Endothelial cell of umbilical vein (primary cell): ENCODE data around the gene HOXA13. TPM values are rescaled to one million over a fixed set of nuclear protein-coding genes. Genes with fewer than 3 reads are reported as not detected.

Experiments
- BruUV-seq: library from RNA; stranded (reverse); fragments of 400-500 nt; replicated peaks from 2 replicates; lab custom pipeline; 2021; lab: Mats Ljungman, UMichigan
- CTCF ChIA-PET: fragments of 300-600, 350-600 bp; sonication (Branson Sonifier 250); formaldehyde crosslinking; loops from one replicate; lab custom pipeline; 2021; ENCODE audit warnings: antibody characterized with exemption, inconsistent platforms; lab: Charles Lee
- POLR2A ChIA-PET: fragments of 300-600, 350-600 bp; sonication (Branson Sonifier 250); formaldehyde crosslinking; loops from one replicate; lab custom pipeline; 2021; ENCODE audit warnings: antibody characterized with exemption, inconsistent platforms; lab: Charles Lee
- DNase-seq: peaks from one replicate; pipeline ENCODE4 v3.0.0-alpha.2; 2011; ENCODE audit warnings: low read depth, low spot score
- FAIRE-seq: peaks from 2 replicates; lab custom pipeline; 2011; peaks lifted over from hg19 to GRCh38; lab: Jason Lieb, UNC
- H2AFZ ChIP-seq: 2 replicates; pipeline ENCODE4 v1.6.0; 2012; ENCODE audit warnings: low read depth, low read length, control low read depth, inconsistent platforms
- H3K27ac ChIP-seq: 2 replicates; pipeline ENCODE4 v1.5.1; 2011; ENCODE audit warnings: low read depth, mild to moderate bottlenecking, control low read depth, low read length, moderate library complexity; ENCODE audit not compliant: insufficient read depth
- H3K27me3 ChIP-seq, 2 experiments: 2 replicates each; pipeline versions ENCODE4 v1.6.0 to v1.6.1; 2011; ENCODE audit warnings: low read length in 2 of 2, mixed read lengths in 1 of 2; ENCODE audit not compliant: control insufficient read depth in 2 of 2, insufficient read depth in 2 of 2
- H3K36me3 ChIP-seq, 2 experiments: 2 replicates in 1 of 2; 3 replicates in 1 of 2; pipeline ENCODE4 v1.5.1; 2011; ENCODE audit warnings: low read length in 2 of 2, mild to moderate bottlenecking in 1 of 2, moderate library complexity in 1 of 2; ENCODE audit not compliant: control insufficient read depth in 2 of 2, insufficient read depth in 2 of 2; ENCODE audit errors: extremely low read depth in 1 of 2
- H3K4me1 ChIP-seq: 3 replicates; pipeline ENCODE4 v1.5.1; 2011; ENCODE audit warnings: mild to moderate bottlenecking, low read length; ENCODE audit not compliant: control insufficient read depth, insufficient read depth; ENCODE audit errors: extremely low read depth
- H3K4me2 ChIP-seq: 2 replicates; pipeline ENCODE4 v1.6.1; 2011; ENCODE audit warnings: low read length, control low read depth, mixed read lengths; ENCODE audit not compliant: insufficient read depth
- H3K4me3 ChIP-seq, 3 experiments: fragments of 200-600 bp in 1 of 3; sonication (generic), shearing (Covaris generic) in 1 of 3; replicated peaks in 1 of 3; 2 replicates each; pipeline ENCODE4 v1.5.1; 2011 to 2016; ENCODE audit warnings: control low read depth in 3 of 3, low read length in 3 of 3, mild to moderate bottlenecking in 2 of 3, inconsistent platforms in 1 of 3, low read depth in 1 of 3, moderate library complexity in 1 of 3; ENCODE audit not compliant: insufficient read depth in 1 of 3
- H3K79me2 ChIP-seq: 2 replicates; pipeline ENCODE4 v1.6.0; 2012; ENCODE audit warnings: low read length, inconsistent platforms; ENCODE audit not compliant: control insufficient read depth, insufficient read depth
- H3K9ac ChIP-seq: replicated peaks from 2 replicates; pipeline ENCODE3; 2011; ENCODE audit warnings: low read length, control low read depth; ENCODE audit not compliant: insufficient read depth; ENCODE audit errors: extremely low read depth
- H3K9me1 ChIP-seq: replicated peaks from 3 replicates; pipeline ENCODE4 v1.6.0; 2011; ENCODE audit warnings: mild to moderate bottlenecking, low read length; ENCODE audit not compliant: control insufficient read depth, insufficient read depth; ENCODE audit errors: extremely low read depth
- H3K9me3 ChIP-seq: replicated peaks from 2 replicates; pipeline ENCODE4 v1.5.1; 2012; ENCODE audit warnings: low read length, inconsistent platforms; ENCODE audit not compliant: control insufficient read depth, insufficient read depth
- H4K20me1 ChIP-seq: replicated peaks from 2 replicates; pipeline ENCODE3; 2011; ENCODE audit warnings: mild to moderate bottlenecking, low read length; ENCODE audit not compliant: control insufficient read depth, insufficient read depth; ENCODE audit errors: extremely low read depth
- EZH2 ChIP-seq: IDR thresholded peaks from 2 replicates; pipeline ENCODE4 v1.6.1; 2012; ENCODE audit warnings: borderline replicate concordance, low read depth, mild to moderate bottlenecking, moderate library complexity, low read length, inconsistent platforms; ENCODE audit not compliant: severe bottlenecking
- FOS ChIP-seq: IDR thresholded peaks from 2 replicates; pipeline ENCODE4 v1.6.1; 2011; ENCODE audit warnings: mild to moderate bottlenecking, low read length, moderate library complexity, borderline replicate concordance; ENCODE audit not compliant: insufficient read depth
- GATA2 ChIP-seq: IDR thresholded peaks from 2 replicates; pipeline ENCODE4 v1.7.0; 2011; ENCODE audit warnings: low read depth, mild to moderate bottlenecking, moderate library complexity, mixed read lengths, low read length; ENCODE audit not compliant: insufficient read length, insufficient read depth
- JUN ChIP-seq: IDR thresholded peaks from 2 replicates; pipeline ENCODE4 v1.6.1; 2011; ENCODE audit warnings: borderline replicate concordance, low read depth; ENCODE audit not compliant: insufficient read length, insufficient read depth
- MYC ChIP-seq: IDR thresholded peaks from one replicate; pipeline ENCODE4 v1.6.1; 2011; ENCODE audit warnings: mild to moderate bottlenecking, low read depth, low read length
- POLR2A ChIP-seq: IDR thresholded peaks from 2 replicates; pipeline ENCODE4 v1.6.1; 2012; ENCODE audit warnings: low read depth, mild to moderate bottlenecking, control low read depth, low read length
- POLR2AphosphoS5 ChIP-seq: IDR thresholded peaks from 2 replicates; pipeline ENCODE4 v1.6.1; 2012; ENCODE audit warnings: low read depth, mild to moderate bottlenecking, control low read depth, low read length, moderate library complexity; ENCODE audit not compliant: insufficient read depth
- dilution Hi-C: fragments of 300-500 bp; cut with MboI; formaldehyde crosslinking; loops from one replicate; pipeline ENCODE4 v1.15.0; 2019; ENCODE audit warnings: low sequenced_read_pairs; ENCODE audit not compliant: extremely low pct_ligation_motif_present
- intact Hi-C: fragments of 100-400 bp; cut with micrococcal nuclease; formaldehyde crosslinking; loops from one replicate; pipeline ENCODE4 v1.10.0; 2022
- polyA plus RNA-seq, 4 experiments: library from polyadenylated mRNA; depleted of rRNA in 3 of 4; stranded (reverse) in 3 of 4; unstranded in 1 of 4; fragments of >200 nt; gene quantifications; 2 replicates each; pipeline versions ENCODE4 v1.2.1 to v1.2.3, GENCODE V29; 2011 to 2012; ENCODE audit warnings: missing spikeins in 1 of 4
- total RNA-seq: library from RNA; stranded (reverse); gene quantifications from 2 replicates; pipeline ENCODE4 v1.2.3, GENCODE V29; 2021
- TF ChIP-seq, protein P1 (sequence below): IDR thresholded peaks from 2 replicates; pipeline ENCODE4 v1.6.1; 2011; ENCODE audit not compliant: insufficient read depth, insufficient read length
- TF ChIP-seq, protein P2 (sequence below), 2 donors: IDR thresholded peaks; 1 replicate in 1 of 2; 2 replicates in 1 of 2; pipeline ENCODE4 v1.5.1; 2011; ENCODE audit warnings: low read length in 2 of 2, mild to moderate bottlenecking in 2 of 2, moderate library complexity in 2 of 2, control low read depth in 1 of 2, inconsistent platforms in 1 of 2, low read depth in 1 of 2; ENCODE audit not compliant: insufficient read depth in 1 of 2; ENCODE audit errors: extremely low read depth in 1 of 2

Gene HOXA13
- total and polyA plus RNA-seq, 2 donors (not counting 3 experiments of a cell fraction or from before 2014, with no cell fraction given): 0.22 TPM; not detected in 1

DNA sequence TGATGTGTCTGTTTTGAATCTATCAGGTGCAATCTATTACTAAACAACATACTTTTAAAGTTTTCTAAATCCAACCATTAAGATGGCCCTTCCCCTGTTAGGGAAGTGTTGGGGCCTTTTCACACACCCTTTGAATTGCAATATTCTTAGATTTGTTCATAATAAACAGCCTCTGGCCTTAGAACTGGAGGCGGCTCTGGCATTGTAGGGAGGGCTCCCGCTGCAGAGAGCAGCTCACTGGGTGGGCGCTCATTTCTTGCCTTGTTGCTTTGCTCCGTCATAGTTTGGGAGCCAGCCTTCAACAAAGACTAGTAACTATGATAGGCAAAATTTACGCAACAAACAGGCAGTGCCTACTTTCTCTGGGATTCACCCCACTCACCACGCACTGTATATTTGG is 21.5 kb downstream of the HOXA13 start:
- Histone ChIP-seq H3K36me3 (no peaks in the 10 kb centered on the region), H3K4me2 (peak overlapping the region; percentile 98), H3K79me2 (peaks cover 94% of the 10 kb centered on the region), H3K27ac (peak overlapping the region; percentile 96), H3K4me1 (peaks cover 65% of the 10 kb centered on the region), H3K4me3 (peak overlapping the region; percentile 53 to 94 (median 69)), H3K9ac (peak overlapping the region; percentile 95), H2AFZ (no peak overlapping the region), H3K9me3 (no peaks in the 10 kb centered on the region), H3K9me1 (no peaks in the 10 kb centered on the region), H3K27me3 (no peaks in the 10 kb centered on the region), H4K20me1 (no peaks in the 10 kb centered on the region)
- dilution Hi-C loops (no loop called here), intact Hi-C loops (no loop called here)
- ChIA-PET CTCF (interaction anchor here (0.7 to 8.0 kb wide), 13 partner anchors 9 to 916 kb away, joined by 3 to 86 read pairs (median 15); partner anchors contain the start of genes HOXA3, HOXA5, HOXA6 and HOXA7), POLR2A (interaction anchor here (0.7 to 2.0 kb wide), 4 partner anchors 13 to 54 kb away, joined by 3 to 7 read pairs (median 6); partner anchors contain the start of gene HOXA9)
- DNase-seq (peak; percentile 60), FAIRE-seq (peak; percentile 55)
- BruUV-seq: no TSS peak
- TF ChIP-seq JUN (no peak), POLR2AphosphoS5 (no peak), GATA2 (no peak), MYC (no peak), FOS (no peak), EZH2 (no peak), POLR2A (no peak)
- TF ChIP-seq, protein P1, sequence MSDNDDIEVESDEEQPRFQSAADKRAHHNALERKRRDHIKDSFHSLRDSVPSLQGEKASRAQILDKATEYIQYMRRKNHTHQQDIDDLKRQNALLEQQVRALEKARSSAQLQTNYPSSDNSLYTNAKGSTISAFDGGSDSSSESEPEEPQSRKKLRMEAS: no peak
- TF ChIP-seq, protein P2, sequence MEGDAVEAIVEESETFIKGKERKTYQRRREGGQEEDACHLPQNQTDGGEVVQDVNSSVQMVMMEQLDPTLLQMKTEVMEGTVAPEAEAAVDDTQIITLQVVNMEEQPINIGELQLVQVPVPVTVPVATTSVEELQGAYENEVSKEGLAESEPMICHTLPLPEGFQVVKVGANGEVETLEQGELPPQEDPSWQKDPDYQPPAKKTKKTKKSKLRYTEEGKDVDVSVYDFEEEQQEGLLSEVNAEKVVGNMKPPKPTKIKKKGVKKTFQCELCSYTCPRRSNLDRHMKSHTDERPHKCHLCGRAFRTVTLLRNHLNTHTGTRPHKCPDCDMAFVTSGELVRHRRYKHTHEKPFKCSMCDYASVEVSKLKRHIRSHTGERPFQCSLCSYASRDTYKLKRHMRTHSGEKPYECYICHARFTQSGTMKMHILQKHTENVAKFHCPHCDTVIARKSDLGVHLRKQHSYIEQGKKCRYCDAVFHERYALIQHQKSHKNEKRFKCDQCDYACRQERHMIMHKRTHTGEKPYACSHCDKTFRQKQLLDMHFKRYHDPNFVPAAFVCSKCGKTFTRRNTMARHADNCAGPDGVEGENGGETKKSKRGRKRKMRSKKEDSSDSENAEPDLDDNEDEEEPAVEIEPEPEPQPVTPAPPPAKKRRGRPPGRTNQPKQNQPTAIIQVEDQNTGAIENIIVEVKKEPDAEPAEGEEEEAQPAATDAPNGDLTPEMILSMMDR (IDR thresholded peaks at IDR 0.05; ENCODE audit: extremely low read depth in 1 of 2, insufficient read depth in 1 of 2, low read depth in 1 of 2, low read length in 2 of 2): no peak
